Measurements from ENCODE around the gene FAM185A. TPM values are rescaled to one million over a fixed set of nuclear protein-coding genes. Genes with fewer than 3 reads are reported as not detected.
"Not testable (repeated sequence)": the region's sequence is repeated elsewhere in the genome, so short reads cannot be mapped to it uniquely, and the experiment has no call there.

Gene FAM185A
- total RNA-seq, 2 donors from 2014 or later = 8.2 to 15.6 TPM

GRCh38 chr7:102795987-102796595 lies 47.3 kb downstream of the FAM185A start:
- H3K9me3 Mint-ChIP-seq; H3K4me1 Mint-ChIP-seq (ENCODE audit: low read depth in 2 of 2); H3K27me3 Mint-ChIP-seq; H3K27ac Mint-ChIP-seq; ATAC-seq; H3K4me3 Mint-ChIP-seq; DNase-seq (ENCODE audit: low spot score): not testable (repeated sequence)
- peaks cover 21% of the 10 kb centered on the region for H3K36me3 Mint-ChIP-seq

GRCh38 chr7:102806613-102807012 lies 57.8 kb downstream of the FAM185A start:
- H3K4me1 Mint-ChIP-seq (ENCODE audit: low read depth in 2 of 2) = peaks cover 0 to 3% of the 10 kb centered on the region in 2 donors
- H3K36me3 Mint-ChIP-seq = no peaks in the 10 kb centered on the region
- DNase-seq (ENCODE audit: low spot score) (no peak), ATAC-seq (no peak)
- no peak overlapping the region for H3K4me3 Mint-ChIP-seq
- peaks cover 9% of the 10 kb centered on the region for H3K9me3 Mint-ChIP-seq
- no peaks in the 10 kb centered on the region for H3K27me3 Mint-ChIP-seq
- H3K27ac Mint-ChIP-seq = no peak overlapping the region

- H3K36me3 Mint-ChIP-seq = no peaks in the 10 kb centered on the region
- ATAC-seq (no peak), DNase-seq (ENCODE audit: low spot score) (no peak)
- H3K4me1 Mint-ChIP-seq (ENCODE audit: low read depth in 2 of 2) = peaks cover 0 to 10% of the 10 kb centered on the region in 2 donors
- no peak overlapping the region for H3K4me3 Mint-ChIP-seq
- H3K27me3 Mint-ChIP-seq = no peaks in the 10 kb centered on the region
- H3K27ac Mint-ChIP-seq = no peak overlapping the region
- H3K9me3 Mint-ChIP-seq = no peaks in the 10 kb centered on the region
Measured at GRCh38 chr7:102810916-102811315, 62.1 kb downstream of the FAM185A start.

- no peaks in the 10 kb centered on the region for H3K27me3 Mint-ChIP-seq
- H3K27ac Mint-ChIP-seq = no peak overlapping the region
- DNase-seq (ENCODE audit: low spot score) = no peak
- H3K4me1 Mint-ChIP-seq (ENCODE audit: low read depth in 2 of 2) = peaks cover 0 to 10% of the 10 kb centered on the region in 2 donors
- ATAC-seq = no peak
- H3K36me3 Mint-ChIP-seq = no peaks in the 10 kb centered on the region
- H3K9me3 Mint-ChIP-seq = no peaks in the 10 kb centered on the region
- H3K4me3 Mint-ChIP-seq = no peak overlapping the region
Measured at GRCh38 chr7:102811942-102812678, 63.3 kb downstream of the FAM185A start.

GRCh38 chr7:102813191-102814024 lies 64.6 kb downstream of the FAM185A start:
- no peak for DNase-seq (ENCODE audit: low spot score)
- no peaks in the 10 kb centered on the region for H3K27me3 Mint-ChIP-seq
- no peaks in the 10 kb centered on the region for H3K9me3 Mint-ChIP-seq
- no peak overlapping the region for H3K27ac Mint-ChIP-seq
- no peak for ATAC-seq
- H3K4me3 Mint-ChIP-seq = no peak overlapping the region
- H3K36me3 Mint-ChIP-seq = no peaks in the 10 kb centered on the region
- H3K4me1 Mint-ChIP-seq (ENCODE audit: low read depth in 2 of 2) = peaks cover 0 to 10% of the 10 kb centered on the region in 2 donors

GRCh38 chr7:102814025-102814471 lies 65.2 kb downstream of the FAM185A start:
- Mint-ChIP-seq H3K4me1 (ENCODE audit: low read depth in 2 of 2) (peaks cover 0 to 10% of the 10 kb centered on the region in 2 donors), H3K36me3 (no peaks in the 10 kb centered on the region), H3K27me3 (no peaks in the 10 kb centered on the region), H3K4me3 (no peak overlapping the region), H3K27ac (no peak overlapping the region), H3K9me3 (no peaks in the 10 kb centered on the region)
- DNase-seq (ENCODE audit: low spot score) (no peak), ATAC-seq (peak in 1 of 2 donors; percentile 66)

- no peak for DNase-seq (ENCODE audit: low spot score)
- peaks cover 0 to 5% of the 10 kb centered on the region in 2 donors for H3K4me1 Mint-ChIP-seq (ENCODE audit: low read depth in 2 of 2)
- H3K27ac Mint-ChIP-seq = no peak overlapping the region
- no peaks in the 10 kb centered on the region for H3K9me3 Mint-ChIP-seq
- H3K27me3 Mint-ChIP-seq = no peaks in the 10 kb centered on the region
- ATAC-seq = no peak
- no peaks in the 10 kb centered on the region for H3K36me3 Mint-ChIP-seq
- no peak overlapping the region for H3K4me3 Mint-ChIP-seq
Measured at GRCh38 chr7:102817616-102818573, 69.1 kb downstream of the FAM185A start.

GRCh38 chr7:102819151-102819550 lies 70.4 kb downstream of the FAM185A start:
- DNase-seq (ENCODE audit: low spot score) = no peak
- Mint-ChIP-seq H3K4me1 (ENCODE audit: low read depth in 2 of 2) (no peaks in the 10 kb centered on the region), H3K4me3 (no peak overlapping the region), H3K27me3 (no peaks in the 10 kb centered on the region), H3K36me3 (no peaks in the 10 kb centered on the region), H3K27ac (no peak overlapping the region), H3K9me3 (no peaks in the 10 kb centered on the region)
- ATAC-seq = no peak

GRCh38 chr7:102821994-102822747 lies 73.4 kb downstream of the FAM185A start:
- ATAC-seq (no peak), DNase-seq (ENCODE audit: low spot score) (no peak)
- Mint-ChIP-seq H3K27me3 (no peaks in the 10 kb centered on the region), H3K9me3 (no peaks in the 10 kb centered on the region), H3K4me1 (ENCODE audit: low read depth in 2 of 2) (no peaks in the 10 kb centered on the region), H3K27ac (no peak overlapping the region), H3K36me3 (no peaks in the 10 kb centered on the region), H3K4me3 (no peak overlapping the region)

- Mint-ChIP-seq H3K27me3 (no peaks in the 10 kb centered on the region), H3K4me3 (no peak overlapping the region), H3K27ac (no peak overlapping the region), H3K9me3 (no peaks in the 10 kb centered on the region), H3K4me1 (ENCODE audit: low read depth in 2 of 2) (no peaks in the 10 kb centered on the region), H3K36me3 (no peaks in the 10 kb centered on the region)
- no peak for ATAC-seq
- DNase-seq (ENCODE audit: low spot score) = no peak
Measured at GRCh38 chr7:102823390-102824119, 74.8 kb downstream of the FAM185A start.

- Mint-ChIP-seq H3K9me3 (no peaks in the 10 kb centered on the region), H3K36me3 (peaks cover 10% of the 10 kb centered on the region), H3K4me1 (ENCODE audit: low read depth in 2 of 2) (no peaks in the 10 kb centered on the region), H3K27me3 (no peaks in the 10 kb centered on the region), H3K4me3 (no peak overlapping the region), H3K27ac (no peak overlapping the region)
- no peak for DNase-seq (ENCODE audit: low spot score)
- ATAC-seq = no peak
Measured at GRCh38 chr7:102828286-102828685, 79.5 kb downstream of the FAM185A start.

- Mint-ChIP-seq H3K4me1 (ENCODE audit: low read depth in 2 of 2) (no peaks in the 10 kb centered on the region), H3K27ac (no peak overlapping the region), H3K27me3 (no peaks in the 10 kb centered on the region), H3K9me3 (no peaks in the 10 kb centered on the region), H3K4me3 (no peak overlapping the region), H3K36me3 (peaks cover 10% of the 10 kb centered on the region)
- ATAC-seq (no peak), DNase-seq (ENCODE audit: low spot score) (no peak)
Measured at GRCh38 chr7:102829075-102829474, 80.3 kb downstream of the FAM185A start.

Measured in natural killer cell treated with Interleukin-12 subunit alpha and Interleukin-12 subunit beta and Interleukin-15 and Interleukin-18, amount 100 ng/mL, for 72 hours (primary cell).